Uterus (tissue), 2 donors: ENCODE measurements around the gene HMG20A.

Source experiments
- CTCF ChIP-seq, 4 experiments: fragments of 200-600 bp in 2 of 4; fragments of 450-650 bp in 2 of 4; sonication (generic) in 2 of 4; IDR thresholded peaks; one replicate each; pipeline ENCODE4 v1.5.1; 2016 to 2019; ENCODE audit warnings: antibody characterized with exemption in 4 of 4, mild to moderate bottlenecking in 2 of 4, moderate library complexity in 1 of 4
- POLR2A ChIP-seq, 2 donors: fragments of 450-650 bp; IDR thresholded peaks; one replicate each; pipeline ENCODE4 v1.6.1; 2016; ENCODE audit warnings: antibody characterized with exemption in 2 of 2, mild to moderate bottlenecking in 1 of 2, moderate library complexity in 1 of 2

DNA sequence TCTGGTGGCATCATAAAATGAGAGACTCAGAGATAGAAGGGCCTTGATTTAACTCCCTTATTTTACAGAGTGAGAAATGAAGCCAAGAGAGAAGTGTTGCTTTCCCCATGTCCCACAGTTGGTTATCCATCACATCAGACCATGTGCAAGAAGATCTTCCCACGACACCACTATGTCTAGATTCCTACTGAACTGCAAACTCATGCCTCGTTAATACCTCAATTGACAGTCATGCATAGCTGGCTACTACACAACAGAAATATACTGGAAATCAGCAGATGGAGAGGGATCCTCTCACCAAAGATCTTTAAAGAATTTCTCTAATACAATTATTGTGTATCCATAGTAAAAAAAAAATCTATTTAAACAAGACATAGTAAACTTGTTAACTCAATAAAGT is 34.1 kb upstream of the HMG20A start:
- no peak for TF ChIP-seq CTCF (IDR thresholded peaks at IDR 0.05)
- no peak for TF ChIP-seq POLR2A (IDR thresholded peaks at IDR 0.05)
